Parathyroid adenoma (tissue), 2 donors: ENCODE measurements around the gene ERH.

Experiments used
- H2AFZ ChIP-seq: fragments of 300-600 bp; sonication (generic); one replicate; pipeline ENCODE4 v1.7.0; 2017; ENCODE audit warnings: antibody characterized with exemption, mild to moderate bottlenecking
- H3K27ac ChIP-seq: fragments of 300-600 bp; sonication (generic); one replicate; pipeline ENCODE4 v1.7.0; 2017
- H3K27me3 ChIP-seq: fragments of 300-600 bp; sonication (generic); one replicate; pipeline ENCODE4 v1.7.0; 2017; ENCODE audit warnings: low read length; ENCODE audit not compliant: control insufficient read depth, insufficient read depth
- H3K36me3 ChIP-seq: fragments of 300-600 bp; sonication (generic); one replicate; pipeline ENCODE4 v1.7.0; 2017; ENCODE audit warnings: low read length; ENCODE audit not compliant: control insufficient read depth, insufficient read depth
- H3K4me1 ChIP-seq: fragments of 300-600 bp; sonication (generic); one replicate; pipeline ENCODE4 v1.7.0; 2017; ENCODE audit warnings: control low read depth
- H3K4me2 ChIP-seq: fragments of 300-600 bp; sonication (generic); one replicate; pipeline ENCODE4 v1.7.0; 2017; ENCODE audit warnings: low read length
- H3K4me3 ChIP-seq: fragments of 300-600 bp; sonication (generic); one replicate; pipeline ENCODE4 v1.7.0; 2017; ENCODE audit warnings: low read depth, low read length
- H3K79me2 ChIP-seq: fragments of 300-600 bp; sonication (generic); one replicate; pipeline ENCODE4 v1.7.0; 2017; ENCODE audit warnings: control low read depth
- H3K9ac ChIP-seq: fragments of 300-600 bp; sonication (generic); one replicate; pipeline ENCODE4 v1.7.0; 2017; ENCODE audit warnings: mild to moderate bottlenecking
- H3K9me3 ChIP-seq: fragments of 300-600 bp; sonication (generic); one replicate; pipeline ENCODE4 v1.7.0; 2017; ENCODE audit warnings: low read length; ENCODE audit not compliant: control insufficient read depth
- TF ChIP-seq, protein P1 (sequence below): fragments of 300-600 bp; sonication (generic); IDR thresholded peaks from one replicate; pipeline ENCODE4 v1.7.0; 2017; ENCODE audit warnings: antibody characterized with exemption, mild to moderate bottlenecking
- donor health status: primary hyperparathyroidism.

ERH gene

DNA sequence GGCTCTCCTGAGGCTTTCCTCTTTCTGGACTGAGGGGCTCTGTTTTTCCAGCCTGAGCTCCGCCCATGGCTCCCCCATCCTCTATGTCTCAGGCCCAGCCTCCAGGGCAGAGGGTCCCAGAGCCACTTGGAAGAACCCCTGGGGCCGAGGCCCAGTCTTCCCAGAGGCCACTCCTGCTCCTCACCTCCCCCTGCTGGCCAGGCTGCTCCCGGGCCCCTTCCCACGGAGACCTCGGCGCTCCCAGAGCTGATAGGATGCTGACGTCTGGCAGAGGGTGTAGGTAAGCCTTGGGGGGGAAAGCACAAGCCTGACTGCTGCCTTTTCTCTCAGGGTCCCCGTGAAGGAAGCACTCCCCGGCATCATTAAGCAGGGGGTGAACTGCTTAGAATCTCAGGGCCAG, 51.4 kb downstream of the ERH start:
- Histone ChIP-seq H3K9me3 (no peaks in the 10 kb centered on the region), H3K4me2 (no peak overlapping the region), H3K4me3 (no peak overlapping the region), H3K9ac (no peak overlapping the region), H3K27me3 (no peaks in the 10 kb centered on the region), H3K79me2 (no peaks in the 10 kb centered on the region), H2AFZ (no peak overlapping the region), H3K27ac (no peak overlapping the region), H3K4me1 (peaks cover under 1% of the 10 kb centered on the region), H3K36me3 (no peaks in the 10 kb centered on the region)
- TF ChIP-seq, protein P1, sequence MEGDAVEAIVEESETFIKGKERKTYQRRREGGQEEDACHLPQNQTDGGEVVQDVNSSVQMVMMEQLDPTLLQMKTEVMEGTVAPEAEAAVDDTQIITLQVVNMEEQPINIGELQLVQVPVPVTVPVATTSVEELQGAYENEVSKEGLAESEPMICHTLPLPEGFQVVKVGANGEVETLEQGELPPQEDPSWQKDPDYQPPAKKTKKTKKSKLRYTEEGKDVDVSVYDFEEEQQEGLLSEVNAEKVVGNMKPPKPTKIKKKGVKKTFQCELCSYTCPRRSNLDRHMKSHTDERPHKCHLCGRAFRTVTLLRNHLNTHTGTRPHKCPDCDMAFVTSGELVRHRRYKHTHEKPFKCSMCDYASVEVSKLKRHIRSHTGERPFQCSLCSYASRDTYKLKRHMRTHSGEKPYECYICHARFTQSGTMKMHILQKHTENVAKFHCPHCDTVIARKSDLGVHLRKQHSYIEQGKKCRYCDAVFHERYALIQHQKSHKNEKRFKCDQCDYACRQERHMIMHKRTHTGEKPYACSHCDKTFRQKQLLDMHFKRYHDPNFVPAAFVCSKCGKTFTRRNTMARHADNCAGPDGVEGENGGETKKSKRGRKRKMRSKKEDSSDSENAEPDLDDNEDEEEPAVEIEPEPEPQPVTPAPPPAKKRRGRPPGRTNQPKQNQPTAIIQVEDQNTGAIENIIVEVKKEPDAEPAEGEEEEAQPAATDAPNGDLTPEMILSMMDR: peak; percentile 53

DNA sequence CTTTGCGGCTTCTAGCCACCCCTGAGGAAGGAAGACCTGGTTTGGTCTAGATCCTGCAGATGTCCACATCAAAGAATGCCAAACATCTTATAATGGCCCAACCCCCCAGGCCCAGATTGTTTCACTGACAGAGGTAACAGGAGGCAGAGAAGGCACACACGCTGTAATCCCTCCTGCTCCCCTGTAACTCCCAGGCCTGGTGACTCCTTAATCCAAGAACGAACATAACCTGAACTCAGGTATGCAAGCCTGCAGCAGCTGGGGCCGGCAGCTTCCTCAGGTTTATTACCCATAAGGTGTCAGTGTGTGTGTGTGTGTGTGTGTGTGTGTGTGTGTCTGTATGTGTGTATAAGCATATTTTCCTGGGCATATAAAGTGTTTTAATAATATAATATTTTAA, 52.7 kb downstream of the ERH start:
- Histone ChIP-seq H3K36me3 (no peaks in the 10 kb centered on the region), H3K79me2 (no peaks in the 10 kb centered on the region), H3K27me3 (no peaks in the 10 kb centered on the region), H3K27ac (no peak overlapping the region), H3K4me1 (peaks cover 14% of the 10 kb centered on the region), H3K4me2 (no peak overlapping the region), H2AFZ (no peak overlapping the region), H3K9ac (no peak overlapping the region), H3K4me3 (no peak overlapping the region), H3K9me3 (no peaks in the 10 kb centered on the region)
- TF ChIP-seq, protein P1: no peak

DNA sequence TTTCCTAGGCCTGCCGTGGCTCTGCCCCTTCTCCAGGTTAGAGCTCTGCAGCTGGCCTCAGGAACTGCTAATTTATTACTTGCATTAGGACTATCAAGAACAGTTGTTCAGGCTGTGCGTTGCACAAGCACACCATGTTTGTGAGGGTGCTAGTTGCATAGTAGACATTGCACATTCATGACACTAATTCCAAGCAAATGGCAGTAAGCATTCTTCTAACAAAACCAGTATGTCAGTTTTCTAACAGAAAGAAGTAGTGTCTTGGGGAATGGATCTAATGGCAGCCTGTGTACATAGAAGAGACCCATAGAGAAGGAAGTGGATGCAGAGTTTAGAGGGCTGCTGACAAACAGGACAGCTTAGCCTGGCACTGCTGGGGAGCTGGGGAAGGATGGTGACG, 53.9 kb downstream of the ERH start:
- Histone ChIP-seq H3K79me2 (no peaks in the 10 kb centered on the region), H2AFZ (no peak overlapping the region), H3K36me3 (no peaks in the 10 kb centered on the region)

DNA sequence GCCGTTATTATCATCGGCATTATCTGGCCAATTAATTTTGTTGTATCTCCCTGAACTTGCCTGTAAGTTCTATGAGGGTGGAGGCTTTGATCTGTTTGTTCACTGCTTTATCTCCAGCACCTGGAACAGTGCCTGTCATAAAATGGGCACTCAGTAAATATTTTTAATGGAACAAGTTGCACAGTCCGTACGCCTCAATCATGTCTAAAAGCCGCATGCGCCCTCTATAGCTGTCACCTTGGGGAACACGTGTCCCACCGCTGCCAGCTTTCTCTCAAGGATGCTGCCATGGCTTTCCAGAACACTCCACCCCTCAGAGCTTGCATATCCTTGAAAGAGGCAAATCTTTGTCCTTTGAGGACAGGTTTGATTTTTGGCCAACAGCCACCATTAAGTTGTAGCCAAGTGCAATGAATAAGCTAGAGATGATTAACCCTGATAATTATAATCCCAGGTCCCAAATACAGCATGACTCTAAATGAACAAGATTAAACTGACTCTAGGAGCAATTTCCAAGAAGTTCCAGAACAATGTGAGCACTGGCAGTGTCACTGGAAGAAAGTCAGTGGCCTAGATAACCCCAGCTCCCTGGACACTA, 55.1 kb downstream of the ERH start:
- TF ChIP-seq, protein P1: no peak
- H2AFZ ChIP-seq: peak overlapping the region; percentile 20
- H3K4me1 ChIP-seq: peaks cover 14% of the 10 kb centered on the region
- H3K9ac ChIP-seq: no peak overlapping the region
- no peaks in the 10 kb centered on the region for H3K27me3 ChIP-seq
- H3K4me2 ChIP-seq: no peak overlapping the region
- H3K79me2 ChIP-seq: no peaks in the 10 kb centered on the region
- no peaks in the 10 kb centered on the region for H3K36me3 ChIP-seq
- no peaks in the 10 kb centered on the region for H3K9me3 ChIP-seq
- no peak overlapping the region for H3K4me3 ChIP-seq
- H3K27ac ChIP-seq: no peak overlapping the region

More for the DNA sequence above, 53.9 kb downstream of the ERH start:
- H3K4me2 ChIP-seq: no peak overlapping the region
- no peak overlapping the region for H3K27ac ChIP-seq
- peaks cover 14% of the 10 kb centered on the region for H3K4me1 ChIP-seq
- H3K27me3 ChIP-seq: no peaks in the 10 kb centered on the region
- no peak overlapping the region for H3K9ac ChIP-seq
- no peak overlapping the region for H3K4me3 ChIP-seq
- TF ChIP-seq, protein P1: no peak
- H3K9me3 ChIP-seq: no peaks in the 10 kb centered on the region

DNA sequence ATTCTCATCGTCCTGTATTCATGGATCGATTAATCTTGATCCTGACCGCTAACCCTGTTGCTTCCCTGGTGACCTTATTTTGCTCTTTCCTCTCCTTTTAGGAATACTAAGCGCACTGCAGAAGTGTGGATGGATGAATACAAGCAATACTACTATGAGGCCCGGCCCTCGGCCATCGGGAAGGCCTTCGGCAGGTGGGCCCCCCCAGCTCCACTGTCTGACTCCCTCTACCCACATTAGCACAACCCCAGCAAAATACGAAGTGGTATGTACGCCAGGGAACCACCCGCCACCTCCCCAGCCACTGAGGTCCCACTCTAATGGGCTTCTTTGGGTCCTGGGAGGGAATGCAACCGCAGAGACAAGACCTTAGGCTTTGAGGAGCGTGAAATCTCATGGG, 58.7 kb downstream of the ERH start:
- Histone ChIP-seq H3K9ac (no peak overlapping the region), H3K36me3 (no peaks in the 10 kb centered on the region), H2AFZ (no peak overlapping the region), H3K27ac (no peak overlapping the region), H3K79me2 (no peaks in the 10 kb centered on the region), H3K27me3 (no peaks in the 10 kb centered on the region), H3K4me1 (peaks cover 14% of the 10 kb centered on the region), H3K4me3 (no peak overlapping the region), H3K4me2 (no peak overlapping the region), H3K9me3 (no peaks in the 10 kb centered on the region)
- TF ChIP-seq, protein P1: no peak
